PC-9 (cell line): ENCODE data around the gene RAET1G. TPM values are rescaled to one million over a fixed set of nuclear protein-coding genes. Genes with fewer than 3 reads are reported as not detected.
"Not testable (repeated sequence)": the region's sequence is repeated elsewhere in the genome, so short reads cannot be mapped to it uniquely, and the experiment has no call there.

Experiments
- BruUV-seq: library from RNA; stranded (reverse); fragments of 400-500 nt; replicated peaks from 2 replicates; lab custom pipeline; 2021; lab: Mats Ljungman, UMichigan
- CTCF ChIA-PET: fragments of 300-600 bp; sonication (Branson Sonifier 250); formaldehyde crosslinking; loops from one replicate; lab custom pipeline; 2022; ENCODE audit warnings: antibody characterized with exemption; lab: Charles Lee
- POLR2A ChIA-PET: fragments of 300-600 bp; sonication (Branson Sonifier 250); formaldehyde crosslinking; loops from one replicate; lab custom pipeline; 2022; ENCODE audit warnings: antibody characterized with exemption; ENCODE audit not compliant: unreplicated experiment; lab: Charles Lee
- DNase-seq, 2 experiments: peaks; one replicate each; pipeline versions ENCODE4 v3.0.0 to v3.0.0-alpha.2; 2015 to 2022; ENCODE audit warnings: mixed read lengths in 1 of 2
- H2AFZ ChIP-seq: fragments of 200-600 bp; sonication (generic); 2 replicates; pipeline ENCODE4 v1.8.1; 2017; ENCODE audit warnings: antibody characterized with exemption
- H3F3A ChIP-seq: fragments of 200-600 bp; sonication (generic); 2 replicates; pipeline ENCODE4 v1.8.1; 2017; ENCODE audit warnings: antibody characterized with exemption, mild to moderate bottlenecking, low read depth; ENCODE audit not compliant: insufficient read depth
- H3K27ac ChIP-seq: fragments of 200-600 bp; sonication (generic); 2 replicates; pipeline ENCODE4 v1.6.1; 2016; ENCODE audit warnings: mixed run types
- H3K27me3 ChIP-seq: fragments of 200-600 bp; sonication (generic); 2 replicates; pipeline ENCODE4 v1.6.1; 2016; ENCODE audit warnings: low read depth, mixed run types; ENCODE audit not compliant: insufficient read depth
- H3K36me3 ChIP-seq: fragments of 200-600 bp; sonication (generic); 2 replicates; pipeline ENCODE4 v1.6.1; 2016; ENCODE audit warnings: low read depth, mixed run types
- H3K4me1 ChIP-seq: fragments of 200-600 bp; sonication (generic); replicated peaks from 2 replicates; pipeline ENCODE4 v1.6.1; 2016; ENCODE audit warnings: mixed run types; ENCODE audit not compliant: insufficient read depth
- H3K4me2 ChIP-seq: fragments of 200-600 bp; sonication (generic); 2 replicates; pipeline ENCODE4 v1.6.1; 2017; ENCODE audit warnings: mixed run types
- H3K4me3 ChIP-seq: fragments of 200-600 bp; sonication (generic); 2 replicates; pipeline ENCODE4 v1.6.1; 2016; ENCODE audit warnings: mixed run types
- H3K79me2 ChIP-seq: fragments of 200-600 bp; sonication (generic); 2 replicates; pipeline ENCODE4 v1.6.1; 2017; ENCODE audit warnings: low read depth, mixed run types
- H3K9me2 ChIP-seq: fragments of 200-600 bp; sonication (generic); 2 replicates; pipeline ENCODE4 v1.8.1; 2017; ENCODE audit warnings: mild to moderate bottlenecking; ENCODE audit not compliant: insufficient read depth
- H3K9me3 ChIP-seq: fragments of 200-600 bp; sonication (generic); 2 replicates; pipeline ENCODE4 v1.8.1; 2016; ENCODE audit warnings: low read depth; ENCODE audit not compliant: insufficient read depth
- H4K20me1 ChIP-seq: fragments of 200-600 bp; sonication (generic); 2 replicates; pipeline ENCODE4 v1.8.1; 2017; ENCODE audit not compliant: insufficient read depth
- EZH2 ChIP-seq: fragments of 200-600 bp; sonication (generic); IDR thresholded peaks from 2 replicates; pipeline ENCODE4 v1.8.0; 2017; ENCODE audit warnings: antibody characterized with exemption, low read depth
- intact Hi-C: fragments of 100-400 bp; cut with micrococcal nuclease; formaldehyde crosslinking; loops from one replicate; pipeline ENCODE4 v1.10.0; 2022; ENCODE audit not compliant: unreplicated experiment
- total RNA-seq: library from RNA; stranded (reverse); gene quantifications from 2 replicates; pipeline ENCODE4 v1.2.3, GENCODE V29; 2021
- TF ChIP-seq, protein P1 (sequence below): fragments of 200-600 bp; sonication (generic); conservative IDR thresholded peaks from 2 replicates; pipeline ENCODE4 v1.6.1; 2017; ENCODE audit warnings: mixed run types, antibody characterized with exemption, mild to moderate bottlenecking, moderate library complexity

The RAET1G gene
- total RNA-seq, 1 experiment from 2014 or later, result not detected

DNA sequence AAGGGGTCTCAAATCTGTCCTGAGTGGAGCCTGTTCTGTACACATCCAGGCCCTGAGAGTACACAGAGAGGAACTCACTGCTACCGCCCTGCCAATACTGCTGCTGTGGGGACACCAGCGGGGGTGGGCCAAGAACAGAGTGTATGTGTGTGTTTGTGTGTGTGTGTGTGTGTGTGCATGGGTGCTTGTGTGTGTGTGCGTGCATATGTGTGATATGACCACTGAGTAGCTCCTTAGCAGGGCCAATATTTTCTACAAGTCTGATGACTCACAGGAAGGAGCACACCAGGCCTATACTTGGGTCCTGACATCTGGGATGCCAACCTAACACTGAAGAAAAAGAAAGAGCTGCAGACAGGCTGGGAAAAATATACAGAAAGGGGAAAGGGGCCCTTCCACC is 26.4 kb downstream of the RAET1G start:
- no peaks in the 10 kb centered on the region for H4K20me1 ChIP-seq
- BruUV-seq, result no TSS peak
- H3K9me2 ChIP-seq, result no peaks in the 10 kb centered on the region
- CTCF ChIA-PET, result interaction anchor here (0.6 kb wide), 1 partner anchor 56 kb away, joined by 4 read pairs; no protein-coding TSS in a partner anchor
- H3K36me3 ChIP-seq, result no peaks in the 10 kb centered on the region
- no peak overlapping the region for H2AFZ ChIP-seq
- H3K79me2 ChIP-seq, result no peaks in the 10 kb centered on the region
- H3F3A ChIP-seq, result peaks cover 17% of the 10 kb centered on the region; the same call in 1 of the 2 replicates
- peak overlapping the region; percentile 70 for H3K4me2 ChIP-seq
- TF ChIP-seq, protein P1, sequence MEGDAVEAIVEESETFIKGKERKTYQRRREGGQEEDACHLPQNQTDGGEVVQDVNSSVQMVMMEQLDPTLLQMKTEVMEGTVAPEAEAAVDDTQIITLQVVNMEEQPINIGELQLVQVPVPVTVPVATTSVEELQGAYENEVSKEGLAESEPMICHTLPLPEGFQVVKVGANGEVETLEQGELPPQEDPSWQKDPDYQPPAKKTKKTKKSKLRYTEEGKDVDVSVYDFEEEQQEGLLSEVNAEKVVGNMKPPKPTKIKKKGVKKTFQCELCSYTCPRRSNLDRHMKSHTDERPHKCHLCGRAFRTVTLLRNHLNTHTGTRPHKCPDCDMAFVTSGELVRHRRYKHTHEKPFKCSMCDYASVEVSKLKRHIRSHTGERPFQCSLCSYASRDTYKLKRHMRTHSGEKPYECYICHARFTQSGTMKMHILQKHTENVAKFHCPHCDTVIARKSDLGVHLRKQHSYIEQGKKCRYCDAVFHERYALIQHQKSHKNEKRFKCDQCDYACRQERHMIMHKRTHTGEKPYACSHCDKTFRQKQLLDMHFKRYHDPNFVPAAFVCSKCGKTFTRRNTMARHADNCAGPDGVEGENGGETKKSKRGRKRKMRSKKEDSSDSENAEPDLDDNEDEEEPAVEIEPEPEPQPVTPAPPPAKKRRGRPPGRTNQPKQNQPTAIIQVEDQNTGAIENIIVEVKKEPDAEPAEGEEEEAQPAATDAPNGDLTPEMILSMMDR, result no peak
- no peak for TF ChIP-seq EZH2
- intact Hi-C loops, result loop anchor here (2.0 kb wide), 2 partner anchors 32 to 50 kb away; partner anchors contain the start of gene LRP11
- H3K9me3 ChIP-seq, result no peaks in the 10 kb centered on the region
- H3K27me3 ChIP-seq, result no peaks in the 10 kb centered on the region
- H3K4me3 ChIP-seq, result no peak overlapping the region
- DNase-seq, result no peak
- POLR2A ChIA-PET, result no interaction called here
- peaks cover 39% of the 10 kb centered on the region for H3K4me1 ChIP-seq
- H3K27ac ChIP-seq, result peak overlapping the region; percentile 75

DNA sequence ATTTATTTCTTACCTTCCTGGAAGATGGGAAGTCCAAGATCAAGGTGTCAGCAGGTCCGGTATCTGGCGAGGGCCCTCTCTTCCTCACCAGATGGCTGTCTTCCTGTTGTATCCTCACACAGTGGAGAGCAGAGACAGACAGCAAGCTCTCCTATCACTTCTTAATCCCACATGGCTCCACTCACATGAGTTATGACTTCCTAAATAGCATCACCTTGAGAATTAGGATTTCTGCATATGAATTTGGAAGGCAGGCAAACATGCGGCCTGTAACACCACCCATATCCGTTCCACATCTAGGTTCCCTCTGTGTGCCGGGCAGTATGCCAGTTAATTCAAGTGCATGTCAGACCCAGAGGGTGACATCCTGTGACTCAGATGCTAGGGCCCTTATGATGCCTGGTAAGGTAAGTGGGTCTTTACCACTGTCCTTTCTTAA is 27.1 kb downstream of the RAET1G start:
- Histone ChIP-seq H3K4me2 (peak overlapping the region; percentile 70), H3K27ac (peak overlapping the region; percentile 75), H4K20me1 (no peaks in the 10 kb centered on the region), H3K79me2 (no peaks in the 10 kb centered on the region), H2AFZ (no peak overlapping the region), H3K9me3 (no peaks in the 10 kb centered on the region), H3K36me3 (no peaks in the 10 kb centered on the region), H3K27me3 (no peaks in the 10 kb centered on the region), H3K4me3 (peak overlapping the region; percentile 36; the same call in 1 of the 2 replicates), H3K4me1 (peaks cover 45% of the 10 kb centered on the region), H3K9me2 (no peaks in the 10 kb centered on the region), H3F3A (peaks cover 17% of the 10 kb centered on the region; the same call in 1 of the 2 replicates)
- ChIA-PET POLR2A (no interaction called here), CTCF (interaction anchor here (1.2 kb wide), 1 partner anchor 9 kb away, joined by 3 read pairs; no protein-coding TSS in a partner anchor)
- BruUV-seq, result no TSS peak
- intact Hi-C loops, result loop anchor here (2.0 kb wide), 2 partner anchors 31 to 49 kb away; partner anchors contain the start of gene LRP11
- TF ChIP-seq, protein P1, result no peak
- no peak for TF ChIP-seq EZH2
- peak; percentile 59 to 77 for DNase-seq

DNA sequence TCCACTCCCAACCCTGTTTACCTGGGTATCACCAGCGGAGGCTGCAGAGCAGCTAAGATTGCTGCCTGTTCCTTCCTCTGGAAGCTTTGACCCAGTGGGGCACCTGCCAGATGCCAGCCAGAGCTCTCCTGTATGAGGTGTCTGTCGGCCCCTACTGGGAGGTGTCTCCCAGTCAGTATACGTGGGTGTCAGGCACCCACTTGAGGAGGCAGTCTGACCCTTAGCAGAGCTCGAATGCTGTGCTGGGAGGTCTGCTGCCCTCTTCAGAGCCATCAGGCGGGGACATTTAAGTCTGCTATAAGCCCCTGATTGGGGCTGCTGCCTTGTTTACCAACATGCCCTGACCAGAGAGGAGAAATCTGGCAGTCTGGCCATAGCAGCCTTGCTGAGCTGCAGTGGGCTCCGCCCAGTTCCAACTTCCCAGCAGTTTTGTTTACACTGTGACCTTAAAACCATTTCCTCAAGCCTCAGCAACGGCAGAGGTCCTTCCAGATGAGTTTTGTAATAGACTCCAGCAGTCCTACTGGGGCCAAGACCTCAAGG is 27.8 kb downstream of the RAET1G start:
- H3F3A ChIP-seq, result peaks cover 17% of the 10 kb centered on the region; the same call in 1 of the 2 replicates
- intact Hi-C loops, result no loop called here
- H3K79me2 ChIP-seq, result no peaks in the 10 kb centered on the region
- ChIA-PET CTCF (interaction anchor here (0.6 to 1.2 kb wide), 3 partner anchors 9 to 54 kb away, joined by 3 read pairs; no protein-coding TSS in a partner anchor), POLR2A (no interaction called here)
- H3K4me2 ChIP-seq, result peak overlapping the region; percentile 70
- H3K36me3 ChIP-seq, result no peaks in the 10 kb centered on the region
- peak overlapping the region; percentile 75 for H3K27ac ChIP-seq
- no peaks in the 10 kb centered on the region for H3K9me2 ChIP-seq
- no TSS peak for BruUV-seq
- peak overlapping the region; percentile 36; the same call in 1 of the 2 replicates for H3K4me3 ChIP-seq
- peak overlapping the region; percentile 73; the same call in 1 of the 2 replicates for H2AFZ ChIP-seq
- no peaks in the 10 kb centered on the region for H4K20me1 ChIP-seq
- H3K4me1 ChIP-seq, result peaks cover 50% of the 10 kb centered on the region
- H3K27me3 ChIP-seq, result no peaks in the 10 kb centered on the region
- TF ChIP-seq, protein P1, result peak; percentile 36; the same call in 1 of the 2 replicates
- TF ChIP-seq EZH2, result no peak
- no peaks in the 10 kb centered on the region for H3K9me3 ChIP-seq
- DNase-seq, result peak; percentile 58 to 80

DNA sequence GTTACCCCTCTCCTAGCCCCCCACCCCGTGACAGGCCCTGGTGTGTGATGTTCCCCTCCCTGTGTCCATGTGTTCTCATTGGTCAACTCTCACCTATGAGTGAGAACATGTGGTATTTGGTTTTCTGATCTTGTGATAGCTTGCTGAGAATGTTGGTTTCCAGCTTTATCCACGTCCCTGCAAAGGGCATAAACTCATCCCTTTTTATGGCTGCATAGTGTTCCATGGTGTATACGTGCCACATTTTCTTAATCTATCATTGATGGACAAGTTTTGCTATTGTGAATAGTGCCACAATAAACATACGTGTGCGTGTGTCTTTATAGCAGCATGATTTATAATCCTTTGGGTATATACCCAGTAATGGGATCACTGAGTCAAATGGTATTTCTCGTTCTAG is 31.1 kb downstream of the RAET1G start:
- H3K27ac ChIP-seq, H3K9me3 ChIP-seq: not testable (repeated sequence)

More for the DNA sequence above, 31.1 kb downstream of the RAET1G start:
- H2AFZ ChIP-seq, H4K20me1 ChIP-seq, H3K4me2 ChIP-seq, CTCF ChIA-PET, H3K4me3 ChIP-seq, H3K79me2 ChIP-seq, DNase-seq, POLR2A ChIA-PET, intact Hi-C loops, BruUV-seq, H3K27me3 ChIP-seq, H3K36me3 ChIP-seq, H3K9me2 ChIP-seq: not testable (repeated sequence)
- Histone ChIP-seq H3K4me1 (peaks cover 59% of the 10 kb centered on the region), H3F3A (peaks cover 26% of the 10 kb centered on the region)
